H1 (cell line): ENCODE measurements around the gene SEC22C. TPM values are rescaled to one million over a fixed set of nuclear protein-coding genes. Genes with fewer than 3 reads are reported as not detected.

Experiments used
- CTCF ChIA-PET: fragments of 300-600 bp; sonication (Branson Sonifier 250); formaldehyde crosslinking; loops from one replicate; lab custom pipeline; 2021; ENCODE audit not compliant: partially characterized antibody; lab: Charles Lee
- POLR2A ChIA-PET: fragments of 300-600 bp; sonication (Branson Sonifier 250); formaldehyde crosslinking; loops from one replicate; lab custom pipeline; 2021; ENCODE audit warnings: inconsistent platforms; ENCODE audit not compliant: partially characterized antibody; lab: Charles Lee
- DNase-seq, 2 experiments: peaks; one replicate each; pipeline versions ENCODE4 v3.0.0 to v3.0.0-alpha.2; 2010 to 2022; ENCODE audit warnings: low spot score in 2 of 2, low read depth in 1 of 2, mixed read lengths in 1 of 2
- FAIRE-seq: peaks from 2 replicates; lab custom pipeline; 2011; peaks lifted over from hg19 to GRCh38; lab: Jason Lieb, UNC
- H2AFZ ChIP-seq: 2 replicates; pipeline ENCODE4 v1.8.1; 2012; ENCODE audit warnings: low read length, inconsistent platforms
- H2AK5ac ChIP-seq: 2 replicates; pipeline ENCODE4 v1.6.1; 2013; ENCODE audit warnings: low read depth, low read length
- H2BK120ac ChIP-seq: replicated peaks from 2 replicates; pipeline ENCODE3; 2013; ENCODE audit warnings: low read depth, low read length, inconsistent platforms
- H2BK12ac ChIP-seq: 2 replicates; pipeline ENCODE4 v1.6.1; 2013; ENCODE audit warnings: low read depth, low read length
- H2BK15ac ChIP-seq: 2 replicates; pipeline ENCODE4 v1.6.1; 2013; ENCODE audit warnings: low read length
- H2BK20ac ChIP-seq: 2 replicates; pipeline ENCODE4 v1.6.1; 2013; ENCODE audit warnings: low read length
- H2BK5ac ChIP-seq: 2 replicates; pipeline ENCODE4 v1.6.1; 2013; ENCODE audit warnings: low read depth, low read length
- H3K14ac ChIP-seq: 2 replicates; pipeline ENCODE4 v1.6.1; 2013; ENCODE audit warnings: inconsistent platforms; ENCODE audit not compliant: insufficient read length
- H3K18ac ChIP-seq: 2 replicates; pipeline ENCODE4 v1.6.1; 2013; ENCODE audit warnings: low read length; ENCODE audit errors: extremely low read depth
- H3K23ac ChIP-seq: 2 replicates; pipeline ENCODE4 v1.6.1; 2013; ENCODE audit warnings: inconsistent platforms; ENCODE audit not compliant: insufficient read length
- H3K23me2 ChIP-seq: 2 replicates; pipeline ENCODE4 v1.6.1; 2013; ENCODE audit warnings: low read depth, low read length
- H3K27ac ChIP-seq: 2 replicates; pipeline ENCODE4 v1.6.1; 2011; ENCODE audit warnings: low read depth, low read length, inconsistent platforms
- H3K27me3 ChIP-seq, 4 experiments: replicated peaks in 1 of 4; 1 replicate in 1 of 4; 2 replicates in 3 of 4; pipeline versions ENCODE4 v1.6.1 to v1.8.1; 2011 to 2013; ENCODE audit warnings: low read length in 3 of 4, mild to moderate bottlenecking in 3 of 4, inconsistent platforms in 2 of 4, mixed read lengths in 2 of 4, moderate library complexity in 1 of 4; ENCODE audit not compliant: control insufficient read depth in 3 of 4, insufficient read depth in 3 of 4; ENCODE audit errors: extremely low read depth in 1 of 4
- H3K36me3 ChIP-seq, 4 experiments: 2 replicates each; pipeline versions ENCODE4 v1.6.1 to v1.8.1; 2011 to 2013; ENCODE audit warnings: mild to moderate bottlenecking in 4 of 4, low read length in 3 of 4, moderate library complexity in 2 of 4, control low read depth in 1 of 4, inconsistent platforms in 1 of 4; ENCODE audit not compliant: insufficient read depth in 4 of 4, control insufficient read depth in 2 of 4
- H3K4ac ChIP-seq: replicated peaks from 2 replicates; pipeline ENCODE3; 2013; ENCODE audit warnings: low read length, low read depth, mixed read lengths, inconsistent platforms; ENCODE audit not compliant: insufficient read length
- H3K4me1 ChIP-seq, 4 experiments: replicated peaks in 1 of 4; 1 replicate in 1 of 4; 2 replicates in 3 of 4; pipeline versions ENCODE4 v1.6.1 to v1.8.1; 2011 to 2013; ENCODE audit warnings: low read length in 3 of 4, inconsistent platforms in 2 of 4, mixed read lengths in 1 of 4; ENCODE audit not compliant: insufficient read depth in 4 of 4, control insufficient read depth in 3 of 4
- H3K4me2 ChIP-seq, 2 experiments: 2 replicates each; pipeline versions ENCODE4 v1.6.1 to v1.8.1; 2011 to 2013; ENCODE audit warnings: low read depth in 2 of 2, low read length in 2 of 2, control low read depth in 1 of 2, inconsistent platforms in 1 of 2, mild to moderate bottlenecking in 1 of 2; ENCODE audit not compliant: insufficient read depth in 1 of 2
- H3K4me3 ChIP-seq, 4 experiments: fragments of 200-600, 300-600 bp in 1 of 4; sonication (generic), shearing (Covaris generic), sonication (Bioruptor Twin) in 1 of 4; 2 replicates each; pipeline versions ENCODE4 v1.5.1 to v1.8.1; 2011 to 2016; ENCODE audit warnings: low read length in 4 of 4, low read depth in 3 of 4, control low read depth in 2 of 4, inconsistent platforms in 2 of 4, mild to moderate bottlenecking in 2 of 4, mixed read lengths in 1 of 4, moderate library complexity in 1 of 4; ENCODE audit not compliant: insufficient read depth in 2 of 4; ENCODE audit errors: extremely low read depth in 1 of 4
- H3K56ac ChIP-seq: replicated peaks from 2 replicates; pipeline ENCODE3; 2013; ENCODE audit warnings: low read depth, mild to moderate bottlenecking, mixed read lengths, low read length, inconsistent platforms; ENCODE audit not compliant: insufficient read length
- H3K79me1 ChIP-seq: 2 replicates; pipeline ENCODE4 v1.6.1; 2013; ENCODE audit warnings: low read depth, low read length, control low read depth
- H3K79me2 ChIP-seq, 2 experiments: 2 replicates each; pipeline versions ENCODE4 v1.6.1 to v1.8.1; 2012 to 2013; ENCODE audit warnings: low read length in 2 of 2, mild to moderate bottlenecking in 2 of 2, inconsistent platforms in 1 of 2; ENCODE audit not compliant: insufficient read depth in 2 of 2, control insufficient read depth in 1 of 2
- H3K9ac ChIP-seq, 4 experiments: replicated peaks in 1 of 4; 1 replicate in 1 of 4; 2 replicates in 3 of 4; pipeline versions ENCODE4 v1.6.1 to v1.8.1; 2011 to 2013; ENCODE audit warnings: low read depth in 3 of 4, low read length in 3 of 4, control low read depth in 2 of 4, mild to moderate bottlenecking in 2 of 4, moderate library complexity in 2 of 4, inconsistent platforms in 1 of 4; ENCODE audit errors: extremely low read depth in 1 of 4
- H3K9me3 ChIP-seq, 2 experiments: 2 replicates each; pipeline versions ENCODE4 v1.6.1 to v1.8.1; 2012 to 2013; ENCODE audit warnings: mild to moderate bottlenecking in 2 of 2, moderate library complexity in 2 of 2, control low read depth in 1 of 2, inconsistent platforms in 1 of 2, low read depth in 1 of 2, low read length in 1 of 2, mixed read lengths in 1 of 2; ENCODE audit not compliant: insufficient read depth in 2 of 2
- H4K20me1 ChIP-seq, 2 experiments: replicated peaks in 1 of 2; 2 replicates each; pipeline versions ENCODE3 to v1.8.1; 2011 to 2013; ENCODE audit warnings: inconsistent platforms in 2 of 2, low read length in 2 of 2, mild to moderate bottlenecking in 1 of 2; ENCODE audit not compliant: insufficient read depth in 2 of 2, control insufficient read depth in 1 of 2
- H4K5ac ChIP-seq: 2 replicates; pipeline ENCODE4 v1.6.1; 2013; ENCODE audit warnings: low read length, low read depth, mixed read lengths, inconsistent platforms; ENCODE audit not compliant: insufficient read length
- H4K8ac ChIP-seq: 2 replicates; pipeline ENCODE4 v1.8.0; 2013; ENCODE audit warnings: mild to moderate bottlenecking, moderate library complexity, low read length, inconsistent platforms; ENCODE audit not compliant: insufficient read depth; ENCODE audit errors: extremely low read depth
- H4K91ac ChIP-seq: replicated peaks from 2 replicates; pipeline ENCODE3; 2013; ENCODE audit warnings: low read length, mixed read lengths, inconsistent platforms; ENCODE audit not compliant: insufficient read length
- CBX5 ChIP-seq: fragments of 300-800, 300-1000 bp; sonication (generic); IDR thresholded peaks from 2 replicates; pipeline ENCODE4 v1.7.1; 2016; ENCODE audit warnings: antibody characterized with exemption, low read length, low read depth
- CTBP2 ChIP-seq: IDR thresholded peaks from 2 replicates; pipeline ENCODE4 v1.7.0; 2011; ENCODE audit warnings: borderline replicate concordance, mild to moderate bottlenecking, moderate library complexity, mixed read lengths, low read length; ENCODE audit not compliant: insufficient read depth, insufficient read length
- CTCF ChIP-seq, 3 experiments: IDR thresholded peaks; 1 replicate in 2 of 3; 2 replicates in 1 of 3; pipeline versions ENCODE4 v1.5.1 to v1.6.1; 2011; ENCODE audit warnings: low read length in 3 of 3, mild to moderate bottlenecking in 3 of 3, inconsistent platforms in 2 of 3, low read depth in 1 of 3, moderate library complexity in 1 of 3; ENCODE audit not compliant: insufficient read depth in 1 of 3; ENCODE audit errors: control extremely low read depth in 1 of 3
- E2F6 ChIP-seq: IDR thresholded peaks from 2 replicates; pipeline ENCODE4 v1.6.1; 2012; ENCODE audit warnings: inconsistent platforms
- GABPA ChIP-seq: IDR thresholded peaks from 2 replicates; pipeline ENCODE4 v1.6.1; 2011; ENCODE audit warnings: mild to moderate bottlenecking, low read length, moderate library complexity, borderline replicate concordance; ENCODE audit not compliant: insufficient read depth
- NRF1 ChIP-seq: IDR thresholded peaks from 2 replicates; pipeline ENCODE4 v1.6.1; 2011; ENCODE audit warnings: mild to moderate bottlenecking, low read depth, low read length, improper control_type of control experiment
- SIN3A ChIP-seq, 2 experiments: IDR thresholded peaks in 1 of 2; conservative IDR thresholded peaks in 1 of 2; 2 replicates each; pipeline ENCODE4 v1.6.1; 2011 to 2012; ENCODE audit warnings: low read length in 2 of 2, improper control_type of control experiment in 1 of 2, low read depth in 1 of 2, mild to moderate bottlenecking in 1 of 2
- SIX5 ChIP-seq: IDR thresholded peaks from 2 replicates; pipeline ENCODE4 v1.6.1; 2011; ENCODE audit warnings: mild to moderate bottlenecking, low read depth, low read length
- SP1 ChIP-seq: IDR thresholded peaks from 2 replicates; pipeline ENCODE4 v1.6.1; 2011; ENCODE audit warnings: low read depth, low read length
- WGBS, 2 experiments: shearing (Covaris generic) in 1 of 2; methylation state at CpG; one replicate each; pipeline versions ENCODE4 v1.1.6 to v1.1.7; 2013 to 2015; ENCODE audit warnings: low lambda C conversion rate in 2 of 2, mixed read lengths in 2 of 2, inconsistent platforms in 1 of 2, low coverage in 1 of 2, missing lambda C conversion rate in 1 of 2; ENCODE audit not compliant: insufficient replicate concordance in 2 of 2, insufficient coverage in 1 of 2, insufficient read length in 1 of 2; ENCODE audit errors: extremely low coverage in 1 of 2, missing lambda C conversion rate in 1 of 2; 5-methylcytosine and 5-hydroxymethylcytosine counted together
- polyA plus RNA-seq, 7 experiments: library from polyadenylated mRNA; depleted of rRNA in 3 of 7; stranded (reverse) in 5 of 7; unstranded in 2 of 7; fragments of >200 nt in 5 of 7; fragments of 200-250 nt in 2 of 7; gene quantifications; 1 replicate in 5 of 7; 2 replicates in 1 of 7; 4 replicates in 1 of 7; pipeline versions ENCODE4 v1.2.1 to v1.2.3, GENCODE V29; 2011 to 2013; ENCODE audit warnings: missing spikeins in 2 of 7, mixed read lengths in 2 of 7
- total RNA-seq: library from RNA; stranded (reverse); fragmentation: NEBNext Ultra II Directional; extraction: Animal tissue kit (Norgen Biotek cat#: 25700); gene quantifications from 2 replicates; pipeline ENCODE4 v1.2.1, GENCODE V29; 2021

SEC22C gene
- total and polyA plus RNA-seq, 2 of the 8 experiments (the other 6 are each of a cell fraction or from before 2014, with no cell fraction given) = 23.4 to 38.3 TPM

- Histone ChIP-seq H3K27ac (no peak overlapping the region), H3K9ac (no peak overlapping the region), H3K4me1 (no peaks in the 10 kb centered on the region), H3K27me3 (no peaks in the 10 kb centered on the region), H3K23ac (no peak overlapping the region), H3K56ac (no peak overlapping the region), H3K18ac (no peak overlapping the region), H2BK12ac (no peak overlapping the region), H4K5ac (no peak overlapping the region), H3K14ac (no peak overlapping the region), H3K36me3 (peaks cover 0 to 3% (median 1%) of the 10 kb centered on the region in 4 experiments; a peak in 3 of 8 replicates), H2BK120ac (no peak overlapping the region), H3K9me3 (no peaks in the 10 kb centered on the region), H4K20me1 (peaks cover 0 to under 1% of the 10 kb centered on the region in 2 experiments), H3K79me2 (no peaks in the 10 kb centered on the region), H3K4ac (no peak overlapping the region), H3K79me1 (no peaks in the 10 kb centered on the region), H4K91ac (no peak overlapping the region), H2BK20ac (no peak overlapping the region), H4K8ac (no peak overlapping the region), H3K4me3 (no peak overlapping the region), H3K4me2 (no peak overlapping the region), H3K23me2 (no peaks in the 10 kb centered on the region), H2AK5ac (no peak overlapping the region), H2BK5ac (no peak overlapping the region), H2AFZ (no peak overlapping the region), H2BK15ac (no peak overlapping the region)
- CTCF ChIA-PET = interaction anchor here (0.6 to 23.9 kb wide), 13 partner anchors 11 to 315 kb away, joined by 3 to 458 read pairs (median 5); partner anchors contain the start of gene VIPR1
- DNase-seq (no peak), FAIRE-seq (no peak)
- 75% methylated on average over 5 of the region's 5 CpGs; no CpG with 5 or more reads in 1 of the 2 experiments for WGBS, 2 experiments
- POLR2A ChIA-PET = interaction anchor here (0.6 to 1.1 kb wide), 6 partner anchors 9 to 46 kb away, joined by 3 read pairs; partner anchors contain the start of gene SEC22C
- TF ChIP-seq CTBP2 (no peak), SP1 (no peak), CBX5 (no peak), CTCF (IDR thresholded peaks at IDR 0.05; ENCODE audit: control extremely low read depth in 1 of 3, insufficient read depth in 1 of 3, low read depth in 1 of 3, low read length in 3 of 3) (no peak), E2F6 (no peak), GABPA (no peak), SIX5 (no peak), SIN3A (conservative IDR thresholded peaks at IDR 0.05 in 1 of 2, IDR thresholded peaks at IDR 0.05 in 1 of 2; ENCODE audit: low read depth in 1 of 2, low read length in 2 of 2) (no peak), NRF1 (no peak)
These were observed 36.4 kb downstream of the SEC22C start for GRCh38 chr3:42545284-42545900.
